Caco-2 (cell line): ENCODE data around the gene FHDC1. TPM values are rescaled to one million over a fixed set of nuclear protein-coding genes. Genes with fewer than 3 reads are reported as not detected.

Source experiments
- BruUV-seq: library from RNA; stranded (reverse); fragments of 400-500 nt; replicated peaks from 2 replicates; lab custom pipeline; 2021; lab: Mats Ljungman, UMichigan
- CTCF ChIA-PET: fragments of 300-600 bp; sonication (Branson Sonifier 250); formaldehyde crosslinking; loops from one replicate; lab custom pipeline; 2022; ENCODE audit warnings: antibody characterized with exemption; lab: Charles Lee
- POLR2A ChIA-PET: fragments of 300-600 bp; sonication (Branson Sonifier 250); formaldehyde crosslinking; loops from one replicate; lab custom pipeline; 2022; ENCODE audit warnings: antibody characterized with exemption; lab: Charles Lee
- DNase-seq, 2 experiments: peaks; one replicate each; pipeline versions ENCODE4 v3.0.0 to v3.0.0-alpha.2; 2020 to 2022
- H3K27me3 ChIP-seq: replicated peaks from 2 replicates; pipeline ENCODE4 v1.6.0; 2011; ENCODE audit warnings: low read length; ENCODE audit not compliant: control insufficient read depth, insufficient read depth
- H3K36me3 ChIP-seq: 2 replicates; pipeline ENCODE4 v1.5.1; 2011; ENCODE audit warnings: low read length; ENCODE audit not compliant: control insufficient read depth, insufficient read depth
- H3K4me1 ChIP-seq: fragments of 250-450 bp; sonication (Bioruptor Pico); 2 replicates; pipeline ENCODE4 v1.5.1; 2020; ENCODE audit warnings: mild to moderate bottlenecking
- H3K4me3 ChIP-seq: 2 replicates; pipeline ENCODE4 v1.5.1; 2011; ENCODE audit warnings: low read depth, mild to moderate bottlenecking, control low read depth, low read length
- H3K9me3 ChIP-seq: fragments of 250-450 bp; sonication (Bioruptor Pico); 2 replicates; pipeline ENCODE4 v1.5.1; 2020; ENCODE audit warnings: mild to moderate bottlenecking, moderate library complexity
- H3K27ac Mint-ChIP-seq: one replicate; pipeline ENCODE4 v1.8.0; 2022; ENCODE audit warnings: mixed read lengths; ENCODE audit not compliant: unreplicated experiment
- H3K27me3 Mint-ChIP-seq: one replicate; pipeline ENCODE4 v1.8.0; 2022; ENCODE audit warnings: mixed read lengths; ENCODE audit not compliant: insufficient read depth, unreplicated experiment
- H3K36me3 Mint-ChIP-seq: one replicate; pipeline ENCODE4 v1.8.0; 2022; ENCODE audit warnings: mild to moderate bottlenecking, mixed read lengths; ENCODE audit not compliant: insufficient read depth, unreplicated experiment
- H3K4me1 Mint-ChIP-seq: one replicate; pipeline ENCODE4 v1.8.0; 2022; ENCODE audit warnings: low read depth, mixed read lengths; ENCODE audit not compliant: unreplicated experiment
- H3K4me3 Mint-ChIP-seq: one replicate; pipeline ENCODE4 v1.8.0; 2022; ENCODE audit warnings: mild to moderate bottlenecking, moderate library complexity, mixed read lengths; ENCODE audit not compliant: unreplicated experiment
- H3K9me3 Mint-ChIP-seq: one replicate; pipeline ENCODE4 v1.8.0; 2022; ENCODE audit warnings: mixed read lengths; ENCODE audit not compliant: unreplicated experiment
- CTCF ChIP-seq, 2 experiments: fragments of 200-600 bp in 1 of 2; IDR thresholded peaks; 1 replicate in 1 of 2; 2 replicates in 1 of 2; pipeline versions ENCODE4 v1.5.1 to v1.8.0; 2011 to 2022; ENCODE audit warnings: antibody characterized with exemption in 1 of 2, control low read depth in 1 of 2, inconsistent platforms in 1 of 2, low read depth in 1 of 2, low read length in 1 of 2, mild to moderate bottlenecking in 1 of 2, moderate library complexity in 1 of 2; ENCODE audit not compliant: insufficient read depth in 1 of 2, severe bottlenecking in 1 of 2, unreplicated experiment in 1 of 2
- intact Hi-C: fragments of 100-400 bp; cut with micrococcal nuclease; formaldehyde crosslinking; loops from one replicate; pipeline ENCODE4 v1.10.0; 2022; ENCODE audit not compliant: unreplicated experiment
- total RNA-seq: library from RNA; stranded (reverse); gene quantifications from 2 replicates; pipeline ENCODE4 v1.2.3, GENCODE V29; 2022

Gene FHDC1
- total RNA-seq, 1 experiment from 2014 or later, result 1.4 TPM

- no peaks in the 10 kb centered on the region; the same call in 1 of the 2 replicates for H3K4me1 ChIP-seq
- POLR2A ChIA-PET, result no interaction called here
Observed at GRCh38 chr4:152991398-152991797, 55.3 kb downstream of the FHDC1 start.

DNA sequence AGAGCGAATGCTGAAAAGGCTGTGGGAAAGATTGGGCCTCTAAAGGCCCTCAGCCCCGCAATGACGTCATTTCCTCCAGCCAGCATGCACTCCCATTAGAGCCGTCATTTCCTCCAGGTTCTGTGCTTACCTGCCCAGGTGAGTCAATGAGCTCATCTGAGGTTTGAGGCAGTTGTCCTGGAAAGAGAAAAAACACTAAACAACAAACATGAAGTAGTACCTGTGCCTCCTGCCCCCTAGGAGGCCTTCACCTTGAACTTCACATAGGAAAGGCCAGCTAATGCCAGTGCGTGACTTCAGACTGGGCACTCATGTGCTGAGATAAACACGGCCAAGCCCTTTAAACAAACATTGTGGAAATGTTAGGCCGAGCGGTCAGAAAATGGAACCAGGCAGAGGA is 55.9 kb downstream of the FHDC1 start:
- Histone ChIP-seq H3K4me1 (no peaks in the 10 kb centered on the region; the same call in 1 of the 2 replicates), H3K27me3 (no peaks in the 10 kb centered on the region; the same call in 1 of the 2 replicates), H3K4me3 (no peak overlapping the region), H3K9me3 (no peaks in the 10 kb centered on the region), H3K36me3 (no peaks in the 10 kb centered on the region)
- no peak for DNase-seq
- TF ChIP-seq CTCF (IDR thresholded peaks at IDR 0.05; ENCODE audit: insufficient read depth in 1 of 2, low read depth in 1 of 2, low read length in 1 of 2, severe bottlenecking in 1 of 2, unreplicated experiment in 1 of 2), result no peak
- Mint-ChIP-seq H3K27ac (no peak overlapping the region), H3K27me3 (no peaks in the 10 kb centered on the region), H3K36me3 (no peaks in the 10 kb centered on the region), H3K9me3 (no peaks in the 10 kb centered on the region), H3K4me3 (no peak overlapping the region), H3K4me1 (peaks cover 7% of the 10 kb centered on the region)
- no TSS peak for BruUV-seq
- intact Hi-C loops, result no loop called here
- POLR2A ChIA-PET, result no interaction called here
- CTCF ChIA-PET, result interaction anchor here (0.6 to 1.3 kb wide), 2 partner anchors 91 to 212 kb away, joined by 3 read pairs; partner anchors contain the start of genes ARFIP1 and TIGD4

More at GRCh38 chr4:152991398-152991797, 55.3 kb downstream of the FHDC1 start:
- Mint-ChIP-seq H3K27me3 (no peaks in the 10 kb centered on the region), H3K27ac (no peak overlapping the region), H3K36me3 (no peaks in the 10 kb centered on the region), H3K9me3 (no peaks in the 10 kb centered on the region), H3K4me3 (no peak overlapping the region), H3K4me1 (peaks cover 7% of the 10 kb centered on the region)
- H3K36me3 ChIP-seq, result no peaks in the 10 kb centered on the region
- DNase-seq, result no peak
- CTCF ChIA-PET, result interaction anchor here (1.3 kb wide), 1 partner anchor 92 kb away, joined by 3 read pairs; no protein-coding TSS in a partner anchor
- H3K9me3 ChIP-seq, result no peaks in the 10 kb centered on the region
- TF ChIP-seq CTCF (IDR thresholded peaks at IDR 0.05; ENCODE audit: insufficient read depth in 1 of 2, low read depth in 1 of 2, low read length in 1 of 2, severe bottlenecking in 1 of 2, unreplicated experiment in 1 of 2), result no peak
- H3K4me3 ChIP-seq, result no peak overlapping the region
- intact Hi-C loops, result no loop called here
- BruUV-seq, result no TSS peak
- H3K27me3 ChIP-seq, result no peaks in the 10 kb centered on the region; the same call in 1 of the 2 replicates

DNA sequence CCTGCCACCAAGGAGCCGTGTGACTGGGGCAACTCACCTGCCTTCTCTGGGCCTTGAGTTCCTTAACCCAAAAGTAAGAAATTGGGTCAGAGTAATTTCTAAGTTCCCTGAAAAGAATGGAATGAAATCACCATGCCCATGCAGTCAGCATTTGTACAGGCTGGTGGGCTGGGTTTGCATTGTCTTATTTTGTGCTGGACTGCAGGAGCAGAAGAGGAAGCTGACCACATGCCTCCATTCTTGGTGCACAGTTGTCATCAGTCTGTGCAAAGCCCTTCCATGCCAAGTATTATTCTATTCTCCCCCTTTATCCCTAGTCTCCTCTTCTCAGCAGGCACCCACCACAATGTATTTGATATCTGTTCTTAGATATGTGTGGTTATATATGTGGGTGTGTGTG is 56.3 kb downstream of the FHDC1 start:
- intact Hi-C loops, result no loop called here
- ChIA-PET CTCF (interaction anchor here (0.6 kb wide), 1 partner anchor 213 kb away, joined by 3 read pairs; the partner anchor contains the start of genes ARFIP1 and TIGD4), POLR2A (no interaction called here)
- H3K27me3 ChIP-seq, result no peaks in the 10 kb centered on the region; the same call in 1 of the 2 replicates
- Mint-ChIP-seq H3K27me3 (no peaks in the 10 kb centered on the region), H3K27ac (no peak overlapping the region), H3K9me3 (no peaks in the 10 kb centered on the region), H3K4me1 (peaks cover 7% of the 10 kb centered on the region), H3K4me3 (no peak overlapping the region), H3K36me3 (no peaks in the 10 kb centered on the region)
- no peaks in the 10 kb centered on the region for H3K9me3 ChIP-seq
- BruUV-seq, result no TSS peak
- H3K36me3 ChIP-seq, result no peaks in the 10 kb centered on the region
- H3K4me3 ChIP-seq, result no peak overlapping the region
- no peaks in the 10 kb centered on the region; the same call in 1 of the 2 replicates for H3K4me1 ChIP-seq
- DNase-seq, result no peak
- no peak for TF ChIP-seq CTCF (IDR thresholded peaks at IDR 0.05; ENCODE audit: insufficient read depth in 1 of 2, low read depth in 1 of 2, low read length in 1 of 2, severe bottlenecking in 1 of 2, unreplicated experiment in 1 of 2)
